Loucy (cell line): Measurements from ENCODE around the gene CYP4A22.
"Not testable (repeated sequence)": the region's sequence is repeated elsewhere in the genome, so short reads cannot be mapped to it uniquely, and the experiment has no call there.

Experiments used
- H2AFZ ChIP-seq: fragments of 200-600 bp; sonication (generic); 2 replicates; pipeline ENCODE4 v1.6.0; 2016; ENCODE audit warnings: antibody characterized with exemption, mild to moderate bottlenecking, low read length, moderate library complexity
- H3F3A ChIP-seq: fragments of 200-600 bp; 2 replicates; pipeline ENCODE4 v1.6.0; 2016; ENCODE audit warnings: antibody characterized with exemption, low read depth, mild to moderate bottlenecking
- H3K27me3 ChIP-seq: fragments of 200-600 bp; sonication (generic); 2 replicates; pipeline ENCODE4 v1.6.1; 2014; ENCODE audit warnings: low read length, mild to moderate bottlenecking; ENCODE audit not compliant: insufficient read depth, poor library complexity, severe bottlenecking
- H3K36me3 ChIP-seq: fragments of 200-600 bp; sonication (generic); 2 replicates; pipeline ENCODE4 v1.6.1; 2016; ENCODE audit warnings: low read length; ENCODE audit not compliant: insufficient read depth
- H3K4me1 ChIP-seq: fragments of 200-600 bp; sonication (generic); 2 replicates; pipeline ENCODE4 v1.5.1; 2014; ENCODE audit warnings: low read length, mild to moderate bottlenecking; ENCODE audit not compliant: insufficient read depth, poor library complexity, severe bottlenecking
- H3K4me2 ChIP-seq: fragments of 200-600 bp; sonication (generic); 2 replicates; pipeline ENCODE4 v1.6.0; 2014; ENCODE audit warnings: antibody characterized with exemption, low read length, low read depth, mild to moderate bottlenecking; ENCODE audit not compliant: poor library complexity, severe bottlenecking
- H3K4me3 ChIP-seq: fragments of 200-600 bp; sonication (generic); 2 replicates; pipeline ENCODE4 v1.5.1; 2014; ENCODE audit warnings: low read length, mild to moderate bottlenecking, mixed read lengths; ENCODE audit not compliant: poor library complexity, severe bottlenecking
- H3K79me2 ChIP-seq: fragments of 200-600 bp; sonication (generic); 2 replicates; pipeline ENCODE4 v1.6.1; 2014; ENCODE audit warnings: low read length; ENCODE audit not compliant: insufficient read depth
- H3K9ac ChIP-seq: fragments of 200-600 bp; sonication (generic); 2 replicates; pipeline ENCODE4 v1.6.0; 2014; ENCODE audit warnings: mild to moderate bottlenecking, low read depth, low read length, moderate library complexity; ENCODE audit not compliant: poor library complexity, severe bottlenecking
- H3K9me2 ChIP-seq: fragments of 200-600 bp; sonication (generic); replicated peaks from 2 replicates; pipeline ENCODE4 v1.6.1; 2016; ENCODE audit warnings: low read depth, low read length, mixed read lengths
- H3K9me3 ChIP-seq: fragments of 200-600 bp; sonication (generic); 2 replicates; pipeline ENCODE4 v1.6.1; 2014; ENCODE audit warnings: mild to moderate bottlenecking, antibody characterized with exemption, low read length, low read depth; ENCODE audit not compliant: insufficient read depth
- H4K20me1 ChIP-seq: fragments of 200-600 bp; sonication (generic); 2 replicates; pipeline ENCODE4 v1.6.0; 2014; ENCODE audit warnings: antibody characterized with exemption, low read length, mild to moderate bottlenecking; ENCODE audit not compliant: insufficient read depth, poor library complexity, severe bottlenecking
- CTCF ChIP-seq: fragments of 200-600 bp; sonication (generic); conservative IDR thresholded peaks from 2 replicates; pipeline ENCODE4 v1.5.1; 2014; ENCODE audit warnings: mild to moderate bottlenecking, antibody characterized with exemption, low read length
- EZH2phosphoT487 ChIP-seq: fragments of 200-600 bp; IDR thresholded peaks from 2 replicates; pipeline ENCODE4 v1.6.1; 2018; ENCODE audit warnings: antibody characterized with exemption, mild to moderate bottlenecking, moderate library complexity, borderline replicate concordance

CYP4A22 gene

GRCh38 chr1:47104816-47105215 lies 32.4 kb upstream of the CYP4A22 start:
- H3K79me2 ChIP-seq, result no peaks in the 10 kb centered on the region
- peaks cover 2% of the 10 kb centered on the region for H3K4me1 ChIP-seq
- H3K36me3 ChIP-seq, result no peaks in the 10 kb centered on the region
- no peaks in the 10 kb centered on the region for H3K9me3 ChIP-seq
- no peak for TF ChIP-seq CTCF
- TF ChIP-seq EZH2phosphoT487, result no peak
- H3K4me3 ChIP-seq, result no peak overlapping the region
- no peaks in the 10 kb centered on the region for H4K20me1 ChIP-seq
- no peak overlapping the region for H3K9ac ChIP-seq
- no peaks in the 10 kb centered on the region for H3K27me3 ChIP-seq
- no peaks in the 10 kb centered on the region for H3F3A ChIP-seq
- no peak overlapping the region for H3K4me2 ChIP-seq
- no peaks in the 10 kb centered on the region for H3K9me2 ChIP-seq
- H2AFZ ChIP-seq, result no peak overlapping the region

GRCh38 chr1:47106792-47107191 lies 30.4 kb upstream of the CYP4A22 start:
- H2AFZ ChIP-seq, result no peak overlapping the region
- H3K9me2 ChIP-seq, result no peaks in the 10 kb centered on the region
- H3K27me3 ChIP-seq, result no peaks in the 10 kb centered on the region
- no peak overlapping the region for H3K4me3 ChIP-seq
- H3K79me2 ChIP-seq, result no peaks in the 10 kb centered on the region
- no peaks in the 10 kb centered on the region for H4K20me1 ChIP-seq
- H3K36me3 ChIP-seq, result no peaks in the 10 kb centered on the region
- H3K4me1 ChIP-seq, result peaks cover 2% of the 10 kb centered on the region
- no peaks in the 10 kb centered on the region for H3K9me3 ChIP-seq
- H3K9ac ChIP-seq, result no peak overlapping the region
- no peak for TF ChIP-seq EZH2phosphoT487
- TF ChIP-seq CTCF, result no peak
- no peak overlapping the region for H3K4me2 ChIP-seq
- H3F3A ChIP-seq, result no peaks in the 10 kb centered on the region

GRCh38 chr1:47107851-47108574 lies 29.2 kb upstream of the CYP4A22 start:
- H3K9ac ChIP-seq, result not testable (repeated sequence)

GRCh38 chr1:47109482-47109881 lies 27.8 kb upstream of the CYP4A22 start:
- H3K9me2 ChIP-seq, H2AFZ ChIP-seq, H3K9ac ChIP-seq, H3K27me3 ChIP-seq, H3K4me1 ChIP-seq, H3K4me3 ChIP-seq, H3K9me3 ChIP-seq, H3K79me2 ChIP-seq, H3F3A ChIP-seq, H3K4me2 ChIP-seq, H4K20me1 ChIP-seq, H3K36me3 ChIP-seq: not testable (repeated sequence)

More at GRCh38 chr1:47107851-47108574, 29.2 kb upstream of the CYP4A22 start:
- H3K4me2 ChIP-seq, H3K79me2 ChIP-seq, H2AFZ ChIP-seq, H4K20me1 ChIP-seq, H3K9me2 ChIP-seq, H3F3A ChIP-seq, H3K4me3 ChIP-seq, H3K9me3 ChIP-seq, H3K36me3 ChIP-seq, H3K4me1 ChIP-seq, H3K27me3 ChIP-seq: not testable (repeated sequence)
